ENCODE data around the gene ARHGAP20. TPM values are rescaled to one million over a fixed set of nuclear protein-coding genes. Genes with fewer than 3 reads are reported as not detected.

Gene ARHGAP20
- total RNA-seq, 2 experiments from 2014 or later, result not detected

GRCh38 chr11:110606415-110606814 is 105.8 kb downstream of the ARHGAP20 start:
- Mint-ChIP-seq H3K4me3 (no peak overlapping the region), H3K36me3 (ENCODE audit: low read depth) (no peaks in the 10 kb centered on the region), H3K27me3 (peaks cover 4% of the 10 kb centered on the region), H3K9me3 (no peaks in the 10 kb centered on the region), H3K27ac (no peak overlapping the region), H3K4me1 (ENCODE audit: low read depth) (no peaks in the 10 kb centered on the region)
- Histone ChIP-seq H3K27ac (ENCODE audit: low read depth in 1 of 2, low read length in 2 of 2) (no peak overlapping the region), H3K9me3 (ENCODE audit: control insufficient read depth in 1 of 2, insufficient read depth in 1 of 2, low read length in 2 of 2) (no peaks in the 10 kb centered on the region), H3K36me3 (ENCODE audit: insufficient read depth, low read length) (no peaks in the 10 kb centered on the region), H3K4me3 (ENCODE audit: low read length) (no peak overlapping the region), H3K27me3 (ENCODE audit: control insufficient read depth in 1 of 2, insufficient read depth in 2 of 2, low read length in 2 of 2) (no peaks in the 10 kb centered on the region), H3K4me1 (ENCODE audit: insufficient read depth, low read length) (no peaks in the 10 kb centered on the region)
- ChIA-PET CTCF (no interaction called here), POLR2A (no interaction called here)
- DNase-seq (no peak), ATAC-seq (ENCODE audit: poor library complexity) (no peak)
- intact Hi-C loops (cut with DNase I, micrococcal nuclease), result no loop called here
- no peak for TF ChIP-seq CTCF (IDR thresholded peaks at IDR 0.05)

- no peaks in the 10 kb centered on the region for H3K9me3 Mint-ChIP-seq
- no peaks in the 10 kb centered on the region for H3K36me3 ChIP-seq (ENCODE audit: insufficient read depth, low read length)
- no peak for TF ChIP-seq CTCF (IDR thresholded peaks at IDR 0.05)
- peaks cover 0 to 21% of the 10 kb centered on the region in 2 experiments for H3K9me3 ChIP-seq (ENCODE audit: control insufficient read depth in 1 of 2, insufficient read depth in 1 of 2, low read length in 2 of 2)
- no peaks in the 10 kb centered on the region for H3K27me3 ChIP-seq (ENCODE audit: control insufficient read depth in 1 of 2, insufficient read depth in 2 of 2, low read length in 2 of 2)
- H3K4me1 Mint-ChIP-seq (ENCODE audit: low read depth), result no peaks in the 10 kb centered on the region
- H3K4me3 ChIP-seq (ENCODE audit: low read length), result no peak overlapping the region
- no peak overlapping the region for H3K4me3 Mint-ChIP-seq
- H3K4me1 ChIP-seq (ENCODE audit: insufficient read depth, low read length), result no peaks in the 10 kb centered on the region
- no peak overlapping the region for H3K27ac ChIP-seq (ENCODE audit: low read depth in 1 of 2, low read length in 2 of 2)
- H3K27ac Mint-ChIP-seq, result no peak overlapping the region
- ATAC-seq (ENCODE audit: poor library complexity) (no peak), DNase-seq (no peak)
- peaks cover 4% of the 10 kb centered on the region for H3K27me3 Mint-ChIP-seq
- ChIA-PET POLR2A (no interaction called here), CTCF (no interaction called here)
- intact Hi-C loops (cut with DNase I, micrococcal nuclease), result no loop called here
- no peaks in the 10 kb centered on the region for H3K36me3 Mint-ChIP-seq (ENCODE audit: low read depth)
Observed at GRCh38 chr11:110601936-110602335, 110.3 kb downstream of the ARHGAP20 start.

- ATAC-seq (ENCODE audit: poor library complexity), result no peak
- TF ChIP-seq CTCF (IDR thresholded peaks at IDR 0.05), result no peak
- ChIA-PET CTCF (no interaction called here), POLR2A (no interaction called here)
- Mint-ChIP-seq H3K27ac (no peak overlapping the region), H3K36me3 (ENCODE audit: low read depth) (no peaks in the 10 kb centered on the region), H3K9me3 (no peaks in the 10 kb centered on the region), H3K27me3 (no peaks in the 10 kb centered on the region), H3K4me3 (no peak overlapping the region), H3K4me1 (ENCODE audit: low read depth) (no peaks in the 10 kb centered on the region)
- DNase-seq, result no peak
- Histone ChIP-seq H3K4me1 (ENCODE audit: insufficient read depth, low read length) (no peaks in the 10 kb centered on the region), H3K27ac (ENCODE audit: low read depth in 1 of 2, low read length in 2 of 2) (no peak overlapping the region), H3K4me3 (ENCODE audit: low read length) (no peak overlapping the region), H3K27me3 (ENCODE audit: control insufficient read depth in 1 of 2, insufficient read depth in 2 of 2, low read length in 2 of 2) (no peaks in the 10 kb centered on the region), H3K36me3 (ENCODE audit: insufficient read depth, low read length) (no peaks in the 10 kb centered on the region), H3K9me3 (ENCODE audit: control insufficient read depth in 1 of 2, insufficient read depth in 1 of 2, low read length in 2 of 2) (peaks cover 0 to 21% of the 10 kb centered on the region in 2 experiments)
- intact Hi-C loops (cut with DNase I, micrococcal nuclease), result no loop called here
Observed at GRCh38 chr11:110600322-110600721, 111.9 kb downstream of the ARHGAP20 start.

Measured in CD4-positive, alpha-beta T cell (primary cell).